GM19468 (cell line): Measurements from ENCODE around the gene ADGRB3.
"Not testable (repeated sequence)": the region's sequence is repeated elsewhere in the genome, so short reads cannot be mapped to it uniquely, and the experiment has no call there.

ENCODE experiments used
- ATAC-seq: cut with Tn5 transposase; IDR thresholded peaks from one replicate; pipeline ENCODE4 v1.9.1; 2021; ENCODE audit warnings: mild to moderate bottlenecking, moderate library complexity, moderate number of reproducible peaks; ENCODE audit not compliant: unreplicated experiment; ENCODE audit errors: extremely low read depth

The ADGRB3 gene

DNA sequence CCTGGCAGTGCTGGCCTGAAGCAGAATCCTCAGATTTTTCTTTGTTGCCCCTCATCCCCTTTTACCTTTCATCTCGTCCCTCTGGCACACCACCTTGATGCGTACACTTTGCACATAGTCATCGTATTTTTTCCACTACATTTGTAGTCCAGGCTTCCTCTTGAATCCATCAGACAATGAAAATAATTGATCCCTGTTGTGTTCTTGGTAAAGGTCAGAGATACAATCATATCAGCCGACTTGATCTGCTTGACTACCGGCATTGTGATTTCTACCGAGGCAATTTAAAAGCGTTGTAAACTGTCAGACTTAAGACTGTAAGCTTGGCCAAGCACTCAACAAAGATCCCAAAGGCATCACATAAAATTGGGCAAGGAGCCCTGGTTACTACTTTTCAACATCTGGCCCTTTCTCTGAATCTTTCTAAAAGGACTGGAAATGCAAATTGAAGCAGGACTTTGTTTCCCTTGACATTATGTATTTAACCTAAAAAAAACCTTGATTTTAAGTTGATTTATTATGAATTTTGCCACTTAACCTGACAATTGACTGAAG lies 649.2 kb downstream of the ADGRB3 start:
- ATAC-seq, result no peak

DNA sequence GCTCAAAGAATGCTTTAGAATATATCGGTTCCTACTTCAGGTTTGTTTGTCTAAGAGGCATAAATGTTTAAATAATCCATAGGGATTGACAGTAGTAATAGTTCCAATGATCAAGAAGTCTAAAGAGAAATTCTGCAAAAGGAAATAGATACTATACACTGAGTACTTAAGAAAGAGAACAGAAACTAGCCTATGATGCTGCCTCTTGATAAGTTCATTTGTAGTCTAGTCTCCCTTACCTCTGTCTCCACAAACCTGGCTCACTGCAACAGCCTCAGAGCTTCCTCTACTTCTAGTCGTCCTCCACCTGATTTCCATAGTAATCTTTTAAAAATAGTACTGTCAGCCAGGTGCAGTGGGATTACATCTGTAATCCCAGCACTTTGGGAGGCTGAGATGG lies 650.0 kb downstream of the ADGRB3 start:
- ATAC-seq, result no peak

DNA sequence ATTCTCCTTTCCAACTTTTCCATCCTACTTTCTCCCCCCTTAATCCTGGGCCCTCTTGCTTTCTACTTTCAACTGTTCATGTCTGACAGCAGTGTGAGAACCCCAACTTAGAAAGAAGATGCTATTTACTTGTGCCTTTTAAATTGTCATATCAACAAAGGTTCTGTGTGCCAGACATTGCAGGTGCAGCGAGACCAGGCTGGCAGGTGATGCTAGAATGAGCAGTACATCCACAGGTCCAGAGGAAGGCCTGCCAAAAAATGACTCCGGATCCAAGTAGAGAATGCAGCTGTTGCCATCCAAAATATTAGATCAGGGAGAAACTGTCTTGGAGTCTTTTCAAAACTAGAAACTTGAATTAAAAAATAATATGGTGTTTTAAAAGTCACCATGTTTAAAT lies 651.2 kb downstream of the ADGRB3 start:
- no peak for ATAC-seq

DNA sequence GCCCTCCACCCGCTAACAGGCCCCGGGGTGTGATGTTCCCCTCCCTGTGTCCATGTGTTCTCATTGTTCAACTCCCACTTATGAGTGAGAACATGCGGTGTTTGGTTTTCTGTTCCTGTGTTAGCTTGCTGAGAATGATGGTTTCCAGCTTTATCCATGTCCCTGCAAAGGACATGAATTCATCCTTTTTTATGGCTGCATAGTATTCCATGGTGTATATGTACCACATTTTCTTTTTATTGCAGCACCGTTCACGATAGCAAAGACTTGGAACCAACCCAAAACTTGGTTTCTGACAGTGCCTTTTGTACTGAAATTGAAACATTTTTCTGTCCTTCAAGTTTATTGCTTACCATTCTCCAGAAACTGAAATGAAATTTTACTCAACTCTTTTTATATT lies 653.1 kb downstream of the ADGRB3 start:
- not testable (repeated sequence) for ATAC-seq

DNA sequence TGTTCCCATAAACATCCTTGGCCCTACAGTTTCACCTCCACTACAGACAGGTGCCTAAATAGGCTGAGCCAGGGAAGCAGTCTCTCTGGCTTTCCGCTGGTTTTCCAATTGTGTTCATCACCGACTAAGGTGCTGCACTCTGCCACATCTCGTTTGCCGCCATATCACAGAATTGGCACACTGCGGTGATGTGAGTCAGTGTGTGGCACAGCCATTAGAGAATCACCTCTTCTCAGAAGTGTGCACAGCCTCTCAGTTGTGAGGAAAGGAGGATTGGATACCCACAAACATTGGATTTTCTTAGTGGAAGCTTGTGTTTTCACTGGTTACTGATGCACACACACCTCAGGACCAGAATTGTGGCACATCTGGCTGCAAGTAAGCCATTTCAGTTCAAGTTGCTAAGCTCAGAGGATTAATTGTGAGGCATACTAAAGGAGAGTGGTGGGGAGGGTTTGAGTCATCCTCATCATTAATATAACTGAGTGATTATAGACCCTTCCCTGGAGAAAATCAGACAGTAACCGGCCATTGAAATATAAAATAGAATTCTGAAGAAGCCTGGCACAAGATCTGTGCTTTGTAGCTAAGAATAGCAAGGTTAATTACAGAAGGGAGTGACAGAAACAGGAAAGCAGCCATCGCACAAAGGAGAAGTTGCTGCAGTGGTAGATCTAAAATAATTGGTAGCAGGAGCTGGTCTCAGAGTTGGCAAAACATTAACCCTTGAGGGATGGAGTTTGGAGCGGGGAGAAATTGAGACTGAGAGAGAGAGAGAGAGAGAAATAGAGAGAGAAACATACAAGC lies 654.8 kb downstream of the ADGRB3 start:
- no peak for ATAC-seq

DNA sequence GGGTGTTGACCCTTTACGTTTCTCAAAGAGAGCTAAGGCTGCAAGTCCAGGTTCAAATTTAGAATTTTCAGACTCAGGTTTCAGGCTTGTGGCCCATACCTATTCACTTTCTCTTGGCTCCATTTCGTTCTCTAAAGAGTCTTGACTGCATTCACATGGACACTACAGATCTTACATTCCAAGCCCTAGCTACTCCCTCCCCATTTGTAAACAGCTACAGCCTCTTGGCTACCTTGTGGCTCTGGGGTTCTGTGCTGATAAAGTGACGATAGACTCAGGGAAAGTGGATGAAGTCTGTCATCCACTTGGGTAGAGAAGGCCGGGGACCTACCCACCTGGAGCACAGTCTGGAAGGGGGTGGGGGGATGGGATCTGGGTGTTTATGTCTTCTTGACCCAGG lies 658.4 kb downstream of the ADGRB3 start:
- ATAC-seq, result no peak

DNA sequence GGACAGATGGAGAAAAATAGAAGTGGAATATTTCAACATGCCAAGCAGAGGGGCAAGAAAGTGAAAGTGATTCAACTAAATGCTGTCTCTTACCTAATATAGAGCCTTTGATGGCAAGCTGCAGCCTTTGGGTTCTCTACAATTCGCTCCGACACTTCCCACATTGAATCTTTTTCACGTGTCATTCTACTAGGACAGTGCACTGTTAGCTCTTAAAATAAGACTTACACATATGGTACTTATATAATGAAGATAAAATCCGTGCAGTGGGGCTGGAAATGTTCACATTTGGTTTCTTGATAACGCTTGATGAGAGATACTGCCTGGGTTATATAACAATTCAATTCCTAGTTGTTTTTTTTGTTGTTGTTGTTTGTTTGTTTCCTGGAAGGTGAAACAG lies 659.3 kb downstream of the ADGRB3 start:
- no peak for ATAC-seq

DNA sequence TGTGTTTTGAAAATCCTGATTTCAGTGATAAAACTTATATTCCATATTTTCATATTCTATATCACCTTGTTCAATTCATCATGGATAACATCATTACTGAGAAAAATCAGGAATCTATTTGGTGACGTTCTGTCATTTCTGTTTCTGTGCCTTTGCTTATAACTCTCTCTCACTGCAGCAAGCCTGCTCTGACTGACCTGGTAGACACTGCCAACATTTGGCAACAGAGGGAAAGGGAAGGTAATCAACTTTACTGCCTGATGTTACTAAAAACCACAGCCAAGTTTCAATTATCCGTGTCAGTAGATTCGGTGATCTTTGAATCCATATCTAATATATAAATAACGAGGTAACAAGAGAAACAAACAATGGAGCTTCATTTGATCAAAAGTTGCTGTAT lies 659.8 kb downstream of the ADGRB3 start:
- no peak for ATAC-seq

DNA sequence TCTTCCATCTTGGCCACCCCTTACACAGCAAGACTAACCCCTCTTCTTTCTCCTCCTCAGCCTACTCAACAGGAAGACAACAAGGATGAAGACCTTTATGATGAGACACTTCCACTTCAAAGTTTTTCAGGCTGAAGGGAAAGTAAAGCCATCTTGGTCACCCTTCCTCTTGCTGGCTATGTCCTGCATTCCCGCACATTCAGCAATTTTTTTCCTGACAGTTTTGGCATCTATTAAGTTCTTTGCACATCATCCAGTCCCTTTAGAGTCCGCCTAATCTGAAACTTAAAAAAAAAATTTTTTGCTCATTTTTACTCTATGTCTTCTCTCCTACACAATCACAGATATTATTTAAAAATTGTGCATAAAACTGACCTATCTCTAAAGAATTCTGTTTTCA lies 668.3 kb downstream of the ADGRB3 start:
- no peak for ATAC-seq

DNA sequence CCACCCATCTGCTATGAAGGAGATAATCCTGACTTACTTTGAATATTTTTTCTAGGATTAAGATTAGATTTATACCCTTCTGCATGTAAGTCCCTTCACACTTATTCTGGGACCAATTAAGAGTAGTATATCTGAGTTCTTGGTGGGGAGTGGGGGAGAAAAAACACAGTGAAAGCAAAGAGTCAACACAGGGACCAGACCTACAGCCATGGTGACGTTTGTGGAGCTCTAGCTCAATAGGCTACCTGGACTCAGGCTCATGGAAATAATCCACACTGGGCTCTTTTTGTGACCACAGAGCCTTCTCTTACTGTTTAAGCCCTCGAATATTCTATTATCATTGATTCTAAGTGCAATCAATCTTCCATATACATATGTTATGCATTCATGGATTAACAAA lies 670.4 kb downstream of the ADGRB3 start:
- ATAC-seq, result no peak

DNA sequence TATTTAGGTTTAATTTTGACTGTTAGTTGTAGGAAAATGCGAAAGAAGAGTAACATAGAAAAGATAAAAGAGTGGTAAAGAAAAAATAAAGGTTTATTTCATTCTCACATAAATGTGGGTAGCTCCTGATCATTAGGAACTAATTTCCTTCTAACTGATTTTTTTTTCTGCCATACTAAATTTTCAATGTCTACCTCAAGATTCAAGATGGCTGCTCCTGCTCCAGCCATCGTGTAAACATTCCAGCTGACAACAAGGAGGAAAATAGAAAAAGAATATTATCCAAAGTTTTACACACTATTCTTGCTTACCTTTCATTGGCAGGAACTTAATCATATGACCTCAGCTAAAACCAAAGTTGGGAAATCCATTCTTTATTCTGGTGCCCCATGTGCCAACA lies 673.5 kb downstream of the ADGRB3 start:
- no peak for ATAC-seq

DNA sequence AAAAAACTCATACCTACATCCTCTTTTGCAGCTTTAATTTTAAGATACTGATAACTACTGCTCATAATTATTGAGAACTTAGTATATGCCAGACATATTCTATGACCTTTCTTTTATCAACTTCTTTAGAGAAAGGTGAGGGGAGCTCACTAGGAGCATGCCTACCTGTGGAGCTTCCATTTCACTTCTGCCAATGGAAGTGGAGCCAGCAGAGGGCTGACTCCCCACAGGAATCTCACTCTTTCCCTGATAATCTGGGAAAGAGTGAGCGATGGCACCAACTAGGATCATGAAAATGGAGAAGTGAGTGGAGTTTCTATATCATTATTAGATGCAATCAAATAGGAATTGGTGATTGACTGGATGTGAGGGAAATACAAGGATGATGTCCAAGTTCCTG lies 676.8 kb downstream of the ADGRB3 start:
- no peak for ATAC-seq

DNA sequence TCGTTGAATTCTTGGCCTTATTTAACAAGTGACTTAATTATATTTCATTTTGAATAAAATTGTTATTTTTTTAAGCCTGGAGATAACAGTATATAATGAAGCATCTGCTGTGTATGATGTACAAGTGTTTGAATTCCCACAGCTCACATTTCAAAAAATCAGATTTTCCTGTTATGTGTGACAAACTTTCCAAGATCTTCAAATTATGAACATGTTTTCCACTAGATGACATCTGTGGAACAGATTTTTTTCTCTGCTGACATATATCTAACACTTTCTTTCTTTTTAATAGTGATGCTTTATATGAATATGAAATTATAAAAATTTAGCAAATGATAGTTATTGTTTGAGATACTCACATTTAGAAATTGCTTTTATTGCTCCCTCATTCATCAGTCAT lies 678.9 kb downstream of the ADGRB3 start:
- ATAC-seq, result no peak

DNA sequence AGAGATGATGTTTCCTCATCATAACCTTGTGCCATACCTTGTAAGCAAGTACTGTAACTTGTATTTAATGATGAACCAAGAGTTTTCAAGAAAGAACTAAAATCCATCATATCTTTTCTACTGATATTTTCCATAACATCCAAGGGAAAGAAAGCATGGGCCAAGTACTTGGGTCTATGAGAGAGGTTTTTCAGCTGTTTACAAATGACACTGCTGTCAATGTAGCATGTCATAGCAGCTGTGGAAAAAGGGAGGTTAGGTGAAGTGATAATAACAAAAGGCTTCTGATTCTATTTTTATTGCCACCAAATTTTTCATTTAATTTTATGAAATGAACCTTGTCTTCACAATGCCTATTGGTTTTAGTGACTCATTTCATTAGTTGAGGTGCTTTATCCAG lies 679.4 kb downstream of the ADGRB3 start:
- no peak for ATAC-seq

DNA sequence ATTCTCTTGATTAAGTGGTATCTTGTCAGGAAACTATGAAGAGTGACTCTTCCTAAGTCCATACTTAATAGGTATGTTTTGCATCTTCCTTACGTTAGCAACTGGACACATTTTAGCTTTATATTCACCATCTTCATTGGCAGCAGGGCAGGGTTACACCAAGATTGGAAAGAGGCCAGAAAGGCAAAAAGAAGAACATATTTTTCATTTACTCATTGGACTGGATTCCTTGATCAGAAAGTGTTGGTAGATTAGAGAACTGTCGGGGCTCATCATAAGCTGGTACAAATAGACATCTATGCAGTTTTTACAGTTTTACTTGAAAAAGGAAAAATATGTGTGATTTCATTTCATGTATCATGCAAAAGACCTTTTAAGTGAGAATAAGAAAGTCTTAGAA lies 696.8 kb downstream of the ADGRB3 start:
- no peak for ATAC-seq

DNA sequence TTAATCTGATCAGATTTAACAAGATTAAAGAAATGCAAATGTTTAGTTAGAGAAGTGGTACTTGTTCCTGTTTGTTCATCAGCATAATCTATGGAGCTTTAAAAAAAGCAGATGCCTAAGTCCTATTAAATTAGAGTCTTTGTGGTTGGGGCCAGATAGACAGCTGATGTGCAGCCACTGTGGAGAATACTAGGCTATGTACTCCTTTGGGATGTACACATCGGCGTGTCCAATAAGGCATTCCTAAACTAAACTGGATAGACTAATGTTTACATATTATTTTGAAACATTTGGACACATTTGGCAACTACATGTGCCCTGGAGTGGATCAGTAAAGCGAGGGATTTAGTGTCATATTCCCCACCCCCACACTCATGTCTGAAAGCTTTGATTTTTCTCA lies 702.2 kb downstream of the ADGRB3 start:
- ATAC-seq, result no peak

DNA sequence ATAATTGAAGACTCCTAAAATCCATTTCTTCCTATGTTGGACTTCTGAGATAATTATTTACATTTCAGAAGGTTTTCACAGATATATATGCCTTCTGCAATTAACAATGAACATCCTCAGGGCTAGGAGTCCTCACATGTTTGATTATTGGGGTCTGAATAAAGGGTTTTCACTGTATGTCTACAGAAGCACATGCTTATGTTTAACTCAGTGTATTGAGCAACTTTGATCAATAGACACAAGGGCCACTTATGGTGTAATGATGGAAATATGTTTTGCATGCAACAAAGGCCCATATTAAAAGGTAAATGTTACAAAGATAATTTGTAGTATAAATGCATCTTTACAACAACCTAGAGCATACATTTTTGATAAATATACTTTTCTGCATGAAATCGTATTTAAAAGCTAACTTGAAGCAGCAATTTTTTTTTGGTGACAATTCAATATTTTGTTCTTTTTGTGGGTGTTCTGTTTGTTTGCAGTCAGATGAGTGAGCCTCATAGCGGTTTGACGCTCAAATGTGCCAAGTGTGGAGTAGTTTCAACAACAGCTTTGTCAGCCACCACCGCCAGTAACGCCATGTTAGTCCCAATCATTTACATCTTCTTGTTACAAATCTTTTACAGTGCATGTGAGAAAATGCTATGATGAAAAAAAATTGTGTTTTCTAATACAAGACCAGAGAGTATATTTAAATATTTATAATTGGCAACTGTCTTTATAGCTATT lies 703.5 kb downstream of the ADGRB3 start:
- no peak for ATAC-seq

DNA sequence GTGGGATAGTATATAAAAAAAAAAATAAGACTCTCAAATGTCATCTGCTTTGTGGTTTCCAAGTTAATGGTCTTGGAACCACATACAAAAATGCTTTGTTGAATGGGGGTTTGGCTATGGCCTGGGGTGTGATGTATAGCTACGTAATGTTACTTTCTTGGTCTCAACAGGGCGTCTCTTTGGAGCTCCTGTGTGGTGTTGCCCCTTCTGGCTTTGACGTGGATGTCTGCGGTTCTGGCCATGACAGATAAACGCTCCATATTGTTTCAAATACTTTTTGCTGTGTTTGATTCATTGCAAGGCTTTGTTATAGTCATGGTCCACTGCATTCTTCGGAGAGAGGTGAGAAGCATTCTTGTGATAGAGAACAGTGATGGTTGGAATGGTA lies 704.1 kb downstream of the ADGRB3 start:
- no peak for ATAC-seq

DNA sequence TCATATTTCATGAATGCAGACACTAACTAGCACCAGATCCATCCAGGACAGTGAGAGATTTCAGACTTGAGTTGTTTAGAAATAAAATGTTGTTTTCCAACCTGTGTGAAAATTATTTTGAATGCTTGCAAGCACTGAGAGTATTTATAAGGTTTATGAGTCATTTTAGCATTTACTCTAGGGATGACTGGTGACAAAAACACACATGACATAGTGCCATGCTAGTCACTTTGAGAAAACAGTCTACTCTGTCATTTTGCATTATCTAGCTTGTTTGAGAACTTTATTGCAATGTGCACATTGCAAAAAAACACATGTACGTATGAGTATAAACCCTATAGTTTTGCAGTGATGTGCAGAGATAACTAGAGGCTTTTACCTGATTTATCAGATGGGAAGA lies 705.1 kb downstream of the ADGRB3 start:
- no peak for ATAC-seq

DNA sequence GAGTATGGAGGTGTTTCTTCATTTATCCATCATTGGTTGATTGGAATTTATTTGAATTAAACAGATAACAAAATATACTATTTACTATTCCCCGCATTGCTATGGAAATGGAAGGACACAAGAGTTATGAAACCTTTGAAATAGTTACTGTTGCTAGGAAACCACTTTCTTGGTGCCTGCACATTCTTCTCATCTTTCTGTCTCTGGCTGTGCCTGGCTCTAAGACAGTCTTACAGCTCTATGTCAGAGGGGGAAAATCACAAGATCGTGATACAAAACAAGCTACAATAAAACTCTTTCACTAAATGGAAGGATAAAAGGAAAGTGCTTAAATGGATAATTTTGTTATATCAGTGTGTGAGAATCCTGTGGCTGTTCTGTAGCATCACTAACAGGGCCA lies 708.8 kb downstream of the ADGRB3 start:
- ATAC-seq, result no peak

DNA sequence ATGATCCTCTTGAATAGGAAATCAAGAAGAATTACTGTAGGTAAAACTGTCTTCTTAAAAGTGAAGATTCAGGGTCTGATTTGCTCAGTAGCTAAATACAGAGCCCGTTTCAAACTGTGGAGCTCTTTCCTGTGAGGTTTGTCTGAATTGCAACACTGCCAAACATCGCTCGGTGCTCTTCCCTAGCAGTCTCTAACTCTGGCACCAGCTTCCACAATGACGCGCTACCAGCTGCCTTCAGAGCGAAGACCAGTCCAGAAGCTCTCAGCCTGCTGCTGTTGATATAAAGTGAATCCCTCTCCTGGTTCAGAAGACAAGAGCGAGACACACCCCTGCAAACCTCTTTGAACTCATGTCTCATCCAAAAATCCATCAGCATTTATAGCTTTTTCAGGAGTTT lies 714.7 kb downstream of the ADGRB3 start:
- ATAC-seq, result no peak

DNA sequence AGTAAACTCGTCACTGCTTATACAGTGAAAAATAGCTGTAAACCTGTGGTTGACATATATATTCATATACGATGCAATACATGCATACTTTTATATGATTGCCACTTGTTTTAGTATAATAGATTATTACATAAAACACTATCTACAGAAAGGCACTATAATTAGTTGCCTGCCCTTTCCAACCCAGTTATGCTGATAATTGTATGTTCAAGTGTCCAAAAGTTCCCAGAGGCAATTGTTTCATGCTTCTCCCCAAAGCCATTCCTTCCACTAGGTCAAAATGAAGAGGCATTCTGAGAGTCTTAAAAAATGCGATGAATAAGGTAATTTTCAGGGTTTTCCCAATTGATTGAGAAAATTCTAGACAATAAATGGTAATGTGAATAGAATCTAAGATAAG lies 727.1 kb downstream of the ADGRB3 start:
- no peak for ATAC-seq
